Caco-2 (cell line): ENCODE results near the gene UGCG. TPM values are rescaled to one million over a fixed set of nuclear protein-coding genes. Genes with fewer than 3 reads are reported as not detected.
"Not testable (repeated sequence)": the region's sequence is repeated elsewhere in the genome, so short reads cannot be mapped to it uniquely, and the experiment has no call there.

ENCODE experiments used
- BruUV-seq: library from RNA; stranded (reverse); fragments of 400-500 nt; replicated peaks from 2 replicates; lab custom pipeline; 2021; lab: Mats Ljungman, UMichigan
- CTCF ChIA-PET: fragments of 300-600 bp; sonication (Branson Sonifier 250); formaldehyde crosslinking; loops from one replicate; lab custom pipeline; 2022; ENCODE audit warnings: antibody characterized with exemption; lab: Charles Lee
- POLR2A ChIA-PET: fragments of 300-600 bp; sonication (Branson Sonifier 250); formaldehyde crosslinking; loops from one replicate; lab custom pipeline; 2022; ENCODE audit warnings: antibody characterized with exemption; lab: Charles Lee
- DNase-seq, 2 experiments: peaks; one replicate each; pipeline versions ENCODE4 v3.0.0 to v3.0.0-alpha.2; 2020 to 2022
- H3K27me3 ChIP-seq: replicated peaks from 2 replicates; pipeline ENCODE4 v1.6.0; 2011; ENCODE audit warnings: low read length; ENCODE audit not compliant: control insufficient read depth, insufficient read depth
- H3K36me3 ChIP-seq: 2 replicates; pipeline ENCODE4 v1.5.1; 2011; ENCODE audit warnings: low read length; ENCODE audit not compliant: control insufficient read depth, insufficient read depth
- H3K4me1 ChIP-seq: fragments of 250-450 bp; sonication (Bioruptor Pico); 2 replicates; pipeline ENCODE4 v1.5.1; 2020; ENCODE audit warnings: mild to moderate bottlenecking
- H3K4me3 ChIP-seq: 2 replicates; pipeline ENCODE4 v1.5.1; 2011; ENCODE audit warnings: low read depth, mild to moderate bottlenecking, control low read depth, low read length
- H3K9me3 ChIP-seq: fragments of 250-450 bp; sonication (Bioruptor Pico); 2 replicates; pipeline ENCODE4 v1.5.1; 2020; ENCODE audit warnings: mild to moderate bottlenecking, moderate library complexity
- H3K27ac Mint-ChIP-seq: one replicate; pipeline ENCODE4 v1.8.0; 2022; ENCODE audit warnings: mixed read lengths; ENCODE audit not compliant: unreplicated experiment
- H3K27me3 Mint-ChIP-seq: one replicate; pipeline ENCODE4 v1.8.0; 2022; ENCODE audit warnings: mixed read lengths; ENCODE audit not compliant: insufficient read depth, unreplicated experiment
- H3K36me3 Mint-ChIP-seq: one replicate; pipeline ENCODE4 v1.8.0; 2022; ENCODE audit warnings: mild to moderate bottlenecking, mixed read lengths; ENCODE audit not compliant: insufficient read depth, unreplicated experiment
- H3K4me1 Mint-ChIP-seq: one replicate; pipeline ENCODE4 v1.8.0; 2022; ENCODE audit warnings: low read depth, mixed read lengths; ENCODE audit not compliant: unreplicated experiment
- H3K4me3 Mint-ChIP-seq: one replicate; pipeline ENCODE4 v1.8.0; 2022; ENCODE audit warnings: mild to moderate bottlenecking, moderate library complexity, mixed read lengths; ENCODE audit not compliant: unreplicated experiment
- H3K9me3 Mint-ChIP-seq: one replicate; pipeline ENCODE4 v1.8.0; 2022; ENCODE audit warnings: mixed read lengths; ENCODE audit not compliant: unreplicated experiment
- intact Hi-C: fragments of 100-400 bp; cut with micrococcal nuclease; formaldehyde crosslinking; loops from one replicate; pipeline ENCODE4 v1.10.0; 2022; ENCODE audit not compliant: unreplicated experiment
- total RNA-seq: library from RNA; stranded (reverse); gene quantifications from 2 replicates; pipeline ENCODE4 v1.2.3, GENCODE V29; 2022
- TF ChIP-seq, protein P1 (sequence below), 2 experiments: fragments of 200-600 bp in 1 of 2; IDR thresholded peaks; 1 replicate in 1 of 2; 2 replicates in 1 of 2; pipeline versions ENCODE4 v1.5.1 to v1.8.0; 2011 to 2022; ENCODE audit warnings: antibody characterized with exemption in 1 of 2, control low read depth in 1 of 2, inconsistent platforms in 1 of 2, low read depth in 1 of 2, low read length in 1 of 2, mild to moderate bottlenecking in 1 of 2, moderate library complexity in 1 of 2; ENCODE audit not compliant: insufficient read depth in 1 of 2, severe bottlenecking in 1 of 2, unreplicated experiment in 1 of 2

UGCG gene
- total RNA-seq, 1 experiment from 2014 or later = 26.7 TPM

DNA sequence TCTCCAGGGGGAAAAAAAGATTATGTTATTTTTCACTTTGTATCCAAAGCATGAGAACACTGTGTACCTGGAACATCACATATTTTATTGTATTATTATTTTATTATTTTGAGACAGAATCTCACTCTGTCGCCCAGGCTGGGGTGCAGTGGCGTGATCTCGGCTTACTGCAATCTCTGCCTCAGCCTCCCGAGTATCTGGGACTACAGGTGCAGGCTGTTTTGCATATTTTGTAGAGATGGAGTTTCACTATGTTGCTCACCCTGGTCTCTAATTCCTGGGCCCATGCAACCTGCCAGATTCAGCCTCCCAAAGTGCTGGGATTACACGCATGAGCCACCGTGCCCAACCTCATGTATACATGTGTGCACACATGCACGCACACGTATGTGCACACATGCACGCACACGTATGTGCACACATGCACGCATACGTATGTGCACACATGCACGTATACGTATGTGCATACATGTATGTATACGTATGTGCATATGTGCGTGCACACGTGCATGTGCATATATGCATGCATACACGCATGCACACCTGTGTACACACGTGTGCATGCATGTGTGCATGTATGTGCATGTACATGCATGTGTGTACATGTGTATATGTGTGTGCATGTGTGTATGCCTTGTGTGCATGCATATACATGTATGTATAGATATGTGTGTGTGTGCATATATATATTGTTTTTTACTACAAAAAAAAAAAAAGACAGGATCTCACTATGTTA lies 9.5 kb upstream of the UGCG start:
- BruUV-seq = no TSS peak
- no peaks in the 10 kb centered on the region for H3K36me3 Mint-ChIP-seq
- intact Hi-C loops = no loop called here
- TF ChIP-seq, protein P1, sequence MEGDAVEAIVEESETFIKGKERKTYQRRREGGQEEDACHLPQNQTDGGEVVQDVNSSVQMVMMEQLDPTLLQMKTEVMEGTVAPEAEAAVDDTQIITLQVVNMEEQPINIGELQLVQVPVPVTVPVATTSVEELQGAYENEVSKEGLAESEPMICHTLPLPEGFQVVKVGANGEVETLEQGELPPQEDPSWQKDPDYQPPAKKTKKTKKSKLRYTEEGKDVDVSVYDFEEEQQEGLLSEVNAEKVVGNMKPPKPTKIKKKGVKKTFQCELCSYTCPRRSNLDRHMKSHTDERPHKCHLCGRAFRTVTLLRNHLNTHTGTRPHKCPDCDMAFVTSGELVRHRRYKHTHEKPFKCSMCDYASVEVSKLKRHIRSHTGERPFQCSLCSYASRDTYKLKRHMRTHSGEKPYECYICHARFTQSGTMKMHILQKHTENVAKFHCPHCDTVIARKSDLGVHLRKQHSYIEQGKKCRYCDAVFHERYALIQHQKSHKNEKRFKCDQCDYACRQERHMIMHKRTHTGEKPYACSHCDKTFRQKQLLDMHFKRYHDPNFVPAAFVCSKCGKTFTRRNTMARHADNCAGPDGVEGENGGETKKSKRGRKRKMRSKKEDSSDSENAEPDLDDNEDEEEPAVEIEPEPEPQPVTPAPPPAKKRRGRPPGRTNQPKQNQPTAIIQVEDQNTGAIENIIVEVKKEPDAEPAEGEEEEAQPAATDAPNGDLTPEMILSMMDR (IDR thresholded peaks at IDR 0.05; ENCODE audit: insufficient read depth in 1 of 2, low read depth in 1 of 2, low read length in 1 of 2, severe bottlenecking in 1 of 2, unreplicated experiment in 1 of 2) = no peak
- no peaks in the 10 kb centered on the region for H3K9me3 Mint-ChIP-seq
- no peak overlapping the region for H3K4me3 ChIP-seq
- ChIA-PET POLR2A (no interaction called here), CTCF (no interaction called here)
- no peak overlapping the region for H3K27ac Mint-ChIP-seq
- no peak for DNase-seq
- H3K36me3 ChIP-seq = no peaks in the 10 kb centered on the region
- no peaks in the 10 kb centered on the region for H3K4me1 Mint-ChIP-seq
- no peak overlapping the region for H3K4me3 Mint-ChIP-seq
- H3K4me1 ChIP-seq = peaks cover 22% of the 10 kb centered on the region
- no peaks in the 10 kb centered on the region for H3K9me3 ChIP-seq
- H3K27me3 ChIP-seq = no peaks in the 10 kb centered on the region
- no peaks in the 10 kb centered on the region for H3K27me3 Mint-ChIP-seq

DNA sequence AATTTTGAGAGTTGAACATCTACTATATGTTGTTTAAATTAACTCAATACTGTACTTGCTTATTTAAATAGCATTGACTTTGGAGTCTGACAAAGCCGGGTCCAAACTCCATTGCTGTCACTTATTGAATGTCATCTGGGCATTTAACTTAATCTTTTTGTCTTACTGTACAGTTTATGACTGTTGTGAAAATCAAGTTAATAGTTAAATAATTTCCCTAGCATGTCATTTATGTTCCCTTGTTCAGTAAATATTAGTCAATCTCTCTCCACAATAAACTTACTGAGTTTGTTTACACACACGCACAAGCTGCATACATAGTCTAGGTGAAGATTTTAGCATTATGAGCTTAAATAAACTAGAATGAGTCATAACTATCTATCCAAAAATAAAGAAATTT lies 6.3 kb upstream of the UGCG start:
- no peak for DNase-seq
- Mint-ChIP-seq H3K4me3 (no peak overlapping the region), H3K4me1 (no peaks in the 10 kb centered on the region), H3K27me3 (no peaks in the 10 kb centered on the region), H3K9me3 (no peaks in the 10 kb centered on the region), H3K27ac (no peak overlapping the region), H3K36me3 (no peaks in the 10 kb centered on the region)
- Histone ChIP-seq H3K27me3 (no peaks in the 10 kb centered on the region), H3K4me3 (no peak overlapping the region), H3K4me1 (peaks cover 29% of the 10 kb centered on the region), H3K36me3 (no peaks in the 10 kb centered on the region), H3K9me3 (no peaks in the 10 kb centered on the region)
- ChIA-PET CTCF (no interaction called here), POLR2A (interaction anchor here (0.6 kb wide), 1 partner anchor 408 kb away, joined by 6 read pairs; no protein-coding TSS in a partner anchor)
- TF ChIP-seq, protein P1 (IDR thresholded peaks at IDR 0.05; ENCODE audit: insufficient read depth in 1 of 2, low read depth in 1 of 2, low read length in 1 of 2, severe bottlenecking in 1 of 2, unreplicated experiment in 1 of 2) = no peak
- BruUV-seq = no TSS peak
- intact Hi-C loops = no loop called here

DNA sequence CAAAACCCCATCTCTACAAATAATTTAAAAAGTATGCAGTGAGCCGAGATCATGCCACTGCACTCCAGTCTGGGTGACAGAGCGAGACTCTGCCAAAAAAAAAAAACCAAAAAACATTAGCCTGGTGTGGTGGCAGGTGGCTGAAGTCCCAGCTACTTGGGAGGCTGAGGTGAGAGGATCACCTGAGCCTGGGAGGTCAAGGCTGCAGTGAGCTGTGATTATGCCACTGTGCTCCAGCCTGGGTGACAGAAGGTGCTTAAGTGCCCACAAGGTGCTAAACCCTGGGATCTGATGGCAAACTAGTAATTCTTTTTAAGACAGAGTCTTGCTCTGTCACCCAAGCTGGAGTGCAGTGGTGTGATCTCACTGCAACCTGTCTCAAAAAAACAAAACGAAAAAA lies 5.7 kb upstream of the UGCG start:
- H3K36me3 Mint-ChIP-seq, H3K4me3 Mint-ChIP-seq, H3K4me3 ChIP-seq, DNase-seq, H3K27me3 ChIP-seq, H3K36me3 ChIP-seq, intact Hi-C loops, BruUV-seq, H3K27me3 Mint-ChIP-seq, H3K27ac Mint-ChIP-seq, H3K9me3 Mint-ChIP-seq, H3K4me1 Mint-ChIP-seq, CTCF ChIA-PET, H3K9me3 ChIP-seq: not testable (repeated sequence)
- H3K4me1 ChIP-seq = peaks cover 34% of the 10 kb centered on the region
- POLR2A ChIA-PET = interaction anchor here (0.6 kb wide), 1 partner anchor 409 kb away, joined by 6 read pairs; no protein-coding TSS in a partner anchor
